HuH-7 (cell line): ENCODE results near the gene BCKDHB.

Experiments
- DNase-seq: peaks from one replicate; pipeline ENCODE4 v3.0.0; 2011; ENCODE audit warnings: low spot score

BCKDHB gene

DNA sequence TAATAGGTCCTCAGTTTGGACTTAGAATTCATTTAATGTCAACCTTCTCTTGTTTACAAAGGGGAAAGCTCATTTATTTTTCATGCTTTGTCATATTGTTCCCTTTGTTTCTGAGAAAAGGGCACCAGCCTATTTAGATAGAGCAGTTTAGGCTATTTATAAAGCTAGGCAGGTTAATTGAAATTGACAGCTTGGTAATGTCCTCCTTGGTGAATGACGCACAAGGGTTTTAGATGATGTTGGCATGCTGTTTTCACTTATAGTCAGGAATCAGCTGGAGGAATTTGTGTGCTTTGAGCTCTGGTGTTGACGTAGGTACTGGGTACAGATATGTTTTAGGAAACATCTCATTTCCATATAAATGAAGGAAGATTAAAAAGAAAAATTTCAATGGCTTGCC, 45.2 kb downstream of the BCKDHB start:
- DNase-seq, result no peak

DNA sequence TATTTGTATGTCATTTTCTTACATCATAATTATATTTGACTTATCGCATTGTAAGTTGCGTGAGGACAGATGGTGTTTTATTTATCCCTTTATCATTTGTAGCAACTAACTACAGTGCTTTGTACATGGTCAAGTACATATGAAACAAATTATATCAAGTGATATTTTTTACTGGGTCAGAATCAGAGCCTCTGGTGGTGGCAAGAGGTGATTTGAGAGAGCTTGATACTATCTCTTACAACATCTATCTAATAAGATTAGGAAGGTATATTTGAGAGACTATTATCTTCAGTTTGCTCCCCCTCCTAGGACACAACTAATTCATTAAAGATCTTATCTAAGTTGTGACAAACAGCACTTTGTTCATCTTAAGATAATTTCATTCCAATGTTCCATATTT, 47.7 kb downstream of the BCKDHB start:
- DNase-seq, result no peak

GRCh38 chr6:80156221-80156620, 49.8 kb downstream of the BCKDHB start:
- DNase-seq, result no peak

- DNase-seq, result no peak
These were observed 52.1 kb downstream of the BCKDHB start for GRCh38 chr6:80158478-80158989.

DNA sequence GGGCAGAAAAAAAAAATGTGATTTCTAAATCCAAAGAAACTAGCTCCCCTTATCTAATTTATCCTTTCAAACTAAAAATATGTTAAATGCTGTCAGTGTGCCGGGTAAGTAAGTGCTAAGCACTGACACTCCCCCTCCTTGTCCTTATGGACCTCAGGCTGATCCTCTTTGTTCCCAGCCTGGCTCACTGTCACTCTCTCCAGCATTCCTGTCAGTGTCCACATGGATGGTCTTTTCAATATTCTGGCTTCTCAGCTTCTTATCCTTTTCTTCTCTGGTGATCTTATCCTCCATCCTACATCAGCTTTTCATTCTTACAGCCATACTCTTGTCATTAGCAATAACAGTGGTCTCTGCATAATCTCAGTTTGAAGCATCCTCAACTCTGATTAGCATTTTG, 55.0 kb downstream of the BCKDHB start:
- DNase-seq, result no peak

- no peak for DNase-seq
These were observed 57.3 kb downstream of the BCKDHB start for GRCh38 chr6:80163754-80164187.

DNA sequence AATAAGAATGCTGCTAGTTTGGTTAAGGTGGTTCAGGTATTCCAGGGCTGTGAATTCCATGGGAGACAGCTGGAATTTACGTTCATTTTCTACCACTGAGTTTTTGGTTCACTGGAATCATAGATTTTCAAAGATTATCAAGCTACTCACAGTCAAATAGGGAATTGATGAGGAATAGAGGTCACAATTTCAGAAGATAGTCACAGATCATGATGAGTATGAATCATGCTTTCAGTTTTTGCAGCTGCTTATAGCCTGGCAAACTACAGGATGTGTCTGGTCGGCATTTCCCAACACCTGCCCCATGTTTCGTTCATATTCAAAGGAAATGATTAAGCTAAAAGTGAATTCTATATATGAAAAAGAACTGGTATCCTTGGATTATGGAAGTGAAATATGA, 58.7 kb downstream of the BCKDHB start:
- no peak for DNase-seq

DNA sequence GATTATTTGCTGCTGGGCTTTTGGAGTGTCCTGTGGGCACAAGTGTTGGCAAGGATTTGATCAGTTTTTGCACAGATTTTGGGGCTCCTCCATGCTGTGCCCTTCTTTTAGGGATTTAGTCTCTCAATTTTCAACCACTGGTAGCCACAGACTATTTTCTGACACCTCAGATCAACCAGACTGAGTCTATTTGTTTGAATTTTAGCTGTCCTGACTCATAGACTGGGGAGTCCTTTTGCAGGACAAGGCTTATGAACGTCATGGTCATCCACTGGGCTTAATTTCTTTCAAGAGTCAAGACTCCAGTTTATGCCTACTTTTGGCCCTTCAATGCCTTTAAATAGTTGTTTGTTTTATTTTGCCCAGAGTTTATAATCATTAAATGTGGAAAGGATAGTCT, 59.3 kb downstream of the BCKDHB start:
- DNase-seq, result no peak

GRCh38 chr6:80170433-80170832, 64.0 kb downstream of the BCKDHB start:
- DNase-seq, result no peak

DNA sequence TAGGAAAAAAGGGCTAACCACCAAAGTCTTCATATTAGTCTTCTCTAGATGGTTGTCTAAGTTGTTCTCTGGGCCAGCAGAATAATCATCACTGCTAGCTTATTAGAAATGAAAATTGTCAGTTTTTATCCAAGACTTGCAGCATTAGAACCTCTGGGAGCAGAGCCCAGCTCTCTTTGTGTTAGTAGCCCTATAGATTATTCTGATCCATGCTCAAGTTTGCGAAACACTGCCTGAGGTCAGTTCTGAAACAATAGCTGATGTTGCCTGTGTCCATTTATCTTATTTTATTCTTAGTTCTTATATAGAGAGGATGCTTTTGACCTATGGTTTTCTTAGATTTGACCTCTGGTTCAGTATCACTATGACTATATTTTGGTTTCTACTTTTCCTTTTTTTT, 66.9 kb downstream of the BCKDHB start:
- DNase-seq, result no peak

GRCh38 chr6:80174900-80175572, 68.6 kb downstream of the BCKDHB start:
- DNase-seq, result no peak

GRCh38 chr6:80179695-80180094, 73.2 kb downstream of the BCKDHB start:
- no peak for DNase-seq

GRCh38 chr6:80181352-80182081, 75.0 kb downstream of the BCKDHB start:
- DNase-seq, result peak; percentile 8

GRCh38 chr6:80182308-80182707, 75.8 kb downstream of the BCKDHB start:
- no peak for DNase-seq

GRCh38 chr6:80183019-80183795, 76.7 kb downstream of the BCKDHB start:
- DNase-seq, result no peak

- DNase-seq, result no peak
These were observed 79.0 kb downstream of the BCKDHB start for GRCh38 chr6:80185492-80185891.

DNA sequence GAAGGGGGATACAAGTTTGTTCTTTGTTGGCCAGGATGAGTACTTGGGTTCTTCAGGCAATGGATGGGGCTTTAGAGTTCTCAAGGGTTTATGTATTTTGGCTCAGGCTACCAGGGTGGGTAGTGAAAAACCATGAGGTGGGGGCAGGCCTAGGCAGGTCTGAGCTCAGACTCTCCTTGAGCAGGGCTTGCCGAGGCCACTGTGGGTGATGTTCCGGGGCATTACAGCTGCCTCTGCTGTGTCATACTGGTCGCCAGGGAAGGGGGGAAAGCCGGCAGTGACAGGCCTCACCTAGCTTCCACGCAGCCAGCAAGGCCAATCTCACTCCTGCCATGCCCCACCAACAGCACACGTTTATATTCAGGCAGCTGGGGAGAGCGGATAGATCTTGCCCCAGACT, 79.6 kb downstream of the BCKDHB start:
- DNase-seq, result no peak

DNA sequence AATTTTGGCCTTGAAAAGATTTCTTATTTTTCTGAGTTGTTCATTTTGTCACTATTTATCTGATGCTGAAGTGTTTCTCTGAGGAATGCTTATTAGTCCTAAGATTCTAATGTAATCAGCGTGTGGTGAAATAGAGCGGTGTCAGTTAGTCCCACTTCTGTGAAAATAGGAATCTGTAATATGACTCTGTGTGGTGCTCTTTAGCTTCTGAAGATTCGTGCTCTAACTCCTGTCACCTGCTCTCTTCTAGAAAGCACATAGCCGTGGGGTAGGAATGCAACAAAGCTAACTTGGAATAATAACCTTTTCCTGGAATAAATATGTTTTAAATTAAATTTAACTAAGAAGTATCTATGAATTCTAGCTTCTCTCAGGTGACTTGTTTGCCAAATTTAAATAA, 90.4 kb downstream of the BCKDHB start:
- DNase-seq, result no peak

GRCh38 chr6:80197474-80197873, 91.0 kb downstream of the BCKDHB start:
- DNase-seq, result no peak

GRCh38 chr6:80197986-80198385, 91.5 kb downstream of the BCKDHB start:
- DNase-seq, result no peak

GRCh38 chr6:80203283-80203682, 96.8 kb downstream of the BCKDHB start:
- DNase-seq, result no peak

DNA sequence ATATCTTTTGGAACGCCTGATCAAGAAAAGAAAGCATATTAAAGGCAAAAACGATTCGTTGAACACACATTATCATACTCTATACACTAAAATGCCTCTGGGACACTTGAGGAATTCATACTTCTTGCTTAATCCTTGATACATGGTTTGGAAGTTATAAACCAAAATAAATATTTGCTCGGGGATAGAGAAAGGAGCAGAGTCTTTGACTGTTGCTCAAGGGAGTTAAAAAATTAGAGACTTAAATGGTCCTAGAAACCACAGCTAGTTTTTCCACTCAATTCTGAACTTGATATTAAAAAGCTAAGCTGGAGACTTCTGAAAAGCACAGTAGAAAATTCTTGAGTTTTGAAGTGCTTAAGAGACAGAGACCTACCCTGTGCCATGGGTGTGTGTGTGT, 98.9 kb downstream of the BCKDHB start:
- DNase-seq, result no peak

GRCh38 chr6:80206758-80207157, 100.3 kb downstream of the BCKDHB start:
- DNase-seq, result no peak
